CD4-positive, alpha-beta memory T cell (primary cell): Measurements from ENCODE around the gene PHF13. TPM values are rescaled to one million over a fixed set of nuclear protein-coding genes. Genes with fewer than 3 reads are reported as not detected.

Experiments
- CTCF ChIA-PET: fragments of 350-600 bp; sonication (Branson Sonifier 250); formaldehyde crosslinking; loops from one replicate; lab custom pipeline; 2021; ENCODE audit warnings: inconsistent platforms; ENCODE audit not compliant: partially characterized antibody; lab: Charles Lee
- POLR2A ChIA-PET: fragments of 350-600 bp; sonication (Branson Sonifier 250); formaldehyde crosslinking; loops from one replicate; lab custom pipeline; 2021; ENCODE audit not compliant: partially characterized antibody; lab: Charles Lee
- DNase-seq, 5 donors: peaks; one replicate each; pipeline versions ENCODE4 v3.0.0 to v3.0.0-alpha.2; 2020 to 2022; ENCODE audit warnings: mixed read lengths in 1 of 5
- H3K27ac ChIP-seq: one replicate; pipeline ENCODE4 v1.7.0; 2013; ENCODE audit warnings: low read depth, low read length
- H3K27me3 ChIP-seq: 2 replicates; pipeline ENCODE4 v1.7.0; 2013; ENCODE audit warnings: mild to moderate bottlenecking, low read length, moderate library complexity; ENCODE audit not compliant: insufficient read depth
- H3K36me3 ChIP-seq: 2 replicates; pipeline ENCODE4 v1.7.0; 2013; ENCODE audit warnings: mild to moderate bottlenecking, low read length, moderate library complexity; ENCODE audit not compliant: insufficient read depth
- H3K4me1 ChIP-seq: 2 replicates; pipeline ENCODE4 v1.7.0; 2013; ENCODE audit warnings: mild to moderate bottlenecking, low read length, moderate library complexity; ENCODE audit not compliant: insufficient read depth
- H3K4me3 ChIP-seq, 2 donors: one replicate each; pipeline ENCODE4 v1.7.0; 2013; ENCODE audit warnings: low read length in 2 of 2, mild to moderate bottlenecking in 1 of 2
- H3K9me3 ChIP-seq, 2 donors: one replicate each; pipeline ENCODE4 v1.7.0; 2013; ENCODE audit warnings: low read length in 2 of 2, control low read depth in 1 of 2; ENCODE audit not compliant: control insufficient read depth in 1 of 2
- H3K27ac Mint-ChIP-seq, 7 donors: one replicate each; pipeline ENCODE4 v1.8.0; 2020 to 2021; ENCODE audit warnings: mixed read lengths in 7 of 7, mild to moderate bottlenecking in 6 of 7, inconsistent platforms in 3 of 7, moderate library complexity in 3 of 7
- H3K27me3 Mint-ChIP-seq, 2 donors: one replicate each; pipeline ENCODE4 v1.8.0; 2020 to 2021; ENCODE audit warnings: mixed read lengths in 2 of 2
- H3K36me3 Mint-ChIP-seq, 2 donors: one replicate each; pipeline ENCODE4 v1.8.0; 2020 to 2021; ENCODE audit warnings: mixed read lengths in 2 of 2, inconsistent platforms in 1 of 2, mild to moderate bottlenecking in 1 of 2
- H3K4me1 Mint-ChIP-seq, 4 donors: one replicate each; pipeline ENCODE4 v1.8.0; 2020 to 2021; ENCODE audit warnings: mixed read lengths in 4 of 4, mild to moderate bottlenecking in 1 of 4
- H3K4me3 Mint-ChIP-seq, 8 donors: one replicate each; pipeline ENCODE4 v1.8.0; 2020 to 2021; ENCODE audit warnings: mixed read lengths in 8 of 8, mild to moderate bottlenecking in 7 of 8, moderate library complexity in 6 of 8, inconsistent platforms in 3 of 8
- H3K9me3 Mint-ChIP-seq, 8 donors: one replicate each; pipeline ENCODE4 v1.8.0; 2020 to 2021; ENCODE audit warnings: mixed read lengths in 8 of 8, mild to moderate bottlenecking in 5 of 8, inconsistent platforms in 3 of 8, moderate library complexity in 1 of 8
- intact Hi-C: fragments of 100-400 bp; cut with micrococcal nuclease; formaldehyde crosslinking; loops from one replicate; pipeline ENCODE4 v1.15.1; 2023
- polyA plus RNA-seq, 2 donors: library from polyadenylated mRNA; unstranded; fragments of 300-500 nt; fragmentation: Illumina TruSeq; gene quantifications; one replicate each; pipeline ENCODE4 v1.2.3, GENCODE V29; 2021
- total RNA-seq, 2 experiments: library from RNA; stranded (reverse); gene quantifications; one replicate each; pipeline ENCODE4 v1.2.3, GENCODE V29; 2021

The PHF13 gene
- total and polyA plus RNA-seq, 4 experiments from 2014 or later: 2.1 to 14.7 (median 10.0) TPM

DNA sequence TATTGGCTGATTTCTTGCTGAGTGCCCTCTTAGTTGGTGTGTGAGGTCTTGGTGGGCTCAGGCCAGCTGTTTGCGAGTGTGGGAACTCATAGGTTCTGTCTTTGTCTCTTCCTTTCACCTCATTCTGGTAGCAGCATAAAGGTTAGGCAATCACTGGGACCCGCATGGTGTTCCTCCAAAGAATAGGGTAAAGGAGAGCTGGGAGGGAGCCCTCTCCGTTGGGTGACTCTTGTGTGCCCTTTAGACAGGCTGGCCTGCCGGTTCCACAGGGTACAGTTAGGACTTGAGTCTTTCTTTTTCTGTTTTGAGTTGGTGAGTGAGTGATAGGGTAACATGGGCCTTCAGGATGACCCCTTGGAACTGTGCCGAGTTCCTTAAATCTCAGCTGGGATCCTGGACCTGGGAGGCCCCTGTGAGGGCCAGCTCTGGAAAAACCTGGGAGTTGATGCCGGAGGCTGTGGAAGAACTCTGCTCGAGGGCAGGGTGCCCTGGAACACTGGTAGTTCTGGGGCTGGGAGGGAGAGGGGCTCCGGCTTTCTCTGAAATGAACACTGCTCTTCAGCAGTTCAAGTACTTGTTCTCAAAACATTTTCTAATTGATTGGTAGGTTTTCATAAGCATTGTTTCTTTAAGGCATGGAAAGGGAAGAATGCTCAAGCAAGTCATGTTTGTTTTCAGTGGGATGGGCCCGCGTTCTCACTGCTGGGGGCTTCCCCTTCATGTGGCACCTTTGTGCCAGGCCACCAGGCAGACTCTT lies 9.0 kb downstream of the PHF13 start:
- DNase-seq: no peak
- Histone ChIP-seq H3K27ac (no peak overlapping the region), H3K27me3 (no peaks in the 10 kb centered on the region), H3K4me1 (peaks cover 17% of the 10 kb centered on the region), H3K4me3 (no peak overlapping the region), H3K36me3 (peaks cover 28% of the 10 kb centered on the region), H3K9me3 (no peaks in the 10 kb centered on the region)
- intact Hi-C loops: no loop called here
- Mint-ChIP-seq H3K4me1 (peaks cover 10 to 31% (median 21%) of the 10 kb centered on the region in 4 donors), H3K9me3 (no peaks in the 10 kb centered on the region), H3K36me3 (peaks cover 5 to 32% of the 10 kb centered on the region in 2 donors), H3K27ac (peak overlapping the region in 2 of 7 donors; percentile 24 to 51), H3K4me3 (peak overlapping the region in 1 of 8 donors; percentile 29), H3K27me3 (no peaks in the 10 kb centered on the region)
- ChIA-PET CTCF (interaction anchor here (1.0 to 2.5 kb wide), 5 partner anchors 10 to 68 kb away, joined by 3 to 12 read pairs (median 9); partner anchors contain the start of gene NOL9), POLR2A (interaction anchor here (0.6 to 10.0 kb wide), 3 partner anchors 21 to 42 kb away, joined by 3 to 117 read pairs (median 14); partner anchors contain the start of genes KLHL21 and ZBTB48)

DNA sequence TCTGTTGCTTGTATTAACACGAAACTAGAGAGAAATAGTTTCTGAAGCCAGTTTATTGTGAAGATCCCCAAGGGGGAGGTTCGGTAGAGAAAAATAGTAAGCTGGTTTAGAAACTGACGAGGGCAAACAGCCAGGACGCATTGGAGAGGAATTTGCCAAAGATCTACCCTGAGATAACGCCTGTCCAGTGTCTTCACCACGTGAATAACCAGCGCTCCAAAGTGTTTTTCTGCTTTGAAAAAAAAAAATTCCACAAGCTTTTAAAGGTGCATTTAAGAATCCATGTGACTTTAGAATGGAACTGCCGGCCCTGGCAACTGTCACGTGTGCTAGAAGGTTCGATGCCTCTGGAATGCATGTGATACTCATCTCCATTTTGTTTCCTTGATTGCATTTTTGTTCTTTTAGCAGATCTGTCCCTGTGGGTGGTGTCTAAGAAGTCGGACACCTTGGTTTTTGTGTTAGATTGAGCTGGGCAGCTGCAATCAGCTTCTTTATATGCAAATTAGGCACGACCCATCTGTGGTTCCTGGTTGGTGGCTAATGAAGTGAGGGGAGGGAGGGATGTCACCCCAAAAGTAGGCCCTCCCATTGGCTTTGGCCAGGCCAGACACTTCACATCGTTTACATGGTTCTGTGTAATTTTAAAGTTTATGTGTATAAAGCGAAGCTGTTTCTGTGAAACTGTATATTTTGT lies 9.9 kb downstream of the PHF13 start:
- ChIA-PET CTCF (interaction anchor here (0.7 to 2.5 kb wide), 7 partner anchors 8 to 160 kb away, joined by 3 to 13 read pairs (median 5); partner anchors contain the start of genes KLHL21 and ZBTB48), POLR2A (interaction anchor here (1.0 to 10.0 kb wide), 5 partner anchors 22 to 158 kb away, joined by 3 to 117 read pairs (median 8); partner anchors contain the start of genes KLHL21, NOL9, TNFRSF25 and ZBTB48)
- Histone ChIP-seq H3K4me1 (peaks cover 23% of the 10 kb centered on the region), H3K4me3 (no peak overlapping the region), H3K27ac (no peak overlapping the region), H3K9me3 (no peaks in the 10 kb centered on the region), H3K27me3 (no peaks in the 10 kb centered on the region), H3K36me3 (peaks cover 28% of the 10 kb centered on the region)
- no peaks in the 10 kb centered on the region for H3K27me3 Mint-ChIP-seq
- no peak for DNase-seq
- peaks cover 8 to 33% of the 10 kb centered on the region in 2 donors for H3K36me3 Mint-ChIP-seq
- peak overlapping the region in 2 of 7 donors; percentile 51 to 78 for H3K27ac Mint-ChIP-seq
- no peaks in the 10 kb centered on the region for H3K9me3 Mint-ChIP-seq
- intact Hi-C loops: no loop called here
- peaks cover 14 to 35% (median 26%) of the 10 kb centered on the region in 4 donors for H3K4me1 Mint-ChIP-seq
- H3K4me3 Mint-ChIP-seq: peak overlapping the region in 3 of 8 donors; percentile 24 to 65 (median 29)

DNA sequence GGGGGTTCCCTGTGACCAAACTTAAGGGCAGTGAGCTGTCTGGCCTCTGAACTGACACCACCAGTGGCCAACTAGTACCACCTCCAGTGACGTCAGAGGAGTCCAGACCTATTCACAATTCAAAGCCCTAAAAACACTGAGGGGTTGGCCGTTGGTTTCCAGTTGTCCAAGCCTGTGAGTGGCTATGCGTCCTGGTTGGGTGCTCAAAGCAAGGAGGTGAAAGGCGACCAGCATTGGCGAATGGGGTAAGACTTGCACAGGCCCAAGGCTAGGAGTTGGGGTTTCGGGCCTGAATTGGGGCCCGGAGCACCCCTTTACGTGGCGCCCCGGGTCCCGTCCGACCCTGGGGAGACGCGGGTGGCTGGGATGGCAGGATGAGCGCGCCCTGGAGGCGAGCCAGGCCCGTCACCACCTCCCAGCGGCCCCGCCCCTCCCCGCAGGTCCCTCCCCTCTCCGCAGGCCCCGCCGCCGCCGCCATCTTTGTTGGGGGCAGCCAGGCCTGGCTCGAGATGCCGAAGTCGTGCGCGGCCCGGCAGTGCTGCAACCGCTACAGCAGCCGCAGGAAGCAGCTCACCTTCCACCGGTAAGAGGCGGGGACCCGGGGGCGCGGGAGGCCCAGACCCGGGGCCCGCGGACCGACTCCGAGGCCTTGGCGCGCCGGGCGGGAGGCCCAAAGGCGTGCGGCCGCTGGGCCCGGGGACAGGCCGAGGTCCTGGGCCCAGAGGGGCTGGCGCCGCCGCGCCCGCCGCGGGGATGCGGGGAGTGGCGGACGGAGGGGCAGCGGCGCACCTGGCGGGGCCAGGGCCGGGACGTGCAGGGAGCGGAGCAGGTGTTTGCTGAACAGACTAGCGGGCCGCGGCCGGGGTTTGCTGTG lies 11.4 kb downstream of the PHF13 start, which contains the start of gene THAP3:
Gene THAP3, plus strand, starts transcription at position 159 of the 874 bp plus-strand sequence. Its CDS starts 351 bp downstream, at position 510.
- no peaks in the 10 kb centered on the region for H3K9me3 ChIP-seq
- Mint-ChIP-seq H3K36me3 (peaks cover 10 to 35% of the 10 kb centered on the region in 2 donors), H3K4me1 (peaks cover 15 to 35% (median 28%) of the 10 kb centered on the region in 4 donors), H3K27ac (peak within 1 kb of the TSS; percentile 78 to 93 (median 90)), H3K27me3 (no peaks in the 10 kb centered on the region), H3K9me3 (no peaks in the 10 kb centered on the region), H3K4me3 (peak within 1 kb of the TSS; percentile 90 to 95 (median 94))
- peak; percentile 84 to 91 (median 86) for DNase-seq
- no peaks in the 10 kb centered on the region for H3K27me3 ChIP-seq
- peaks cover 38% of the 10 kb centered on the region for H3K36me3 ChIP-seq
- peak within 1 kb of the TSS; percentile 63 to 73 for H3K4me3 ChIP-seq
- H3K4me1 ChIP-seq: peaks cover 23% of the 10 kb centered on the region
- intact Hi-C loops: loop anchor here (1.0 to 2.0 kb wide), 5 partner anchors 12 to 71 kb away; partner anchors contain the start of genes KLHL21, NOL9, PHF13 and ZBTB48
- ChIA-PET POLR2A (interaction anchor here (0.6 to 10.0 kb wide), 8 partner anchors 9 to 1306 kb away, joined by 3 to 117 read pairs (median 5); partner anchors contain the start of genes KLHL21, NOL9, PHF13 and TNFRSF25), CTCF (interaction anchor here (1.0 to 2.5 kb wide), 5 partner anchors 9 to 135 kb away, joined by 4 to 13 read pairs (median 8); partner anchors contain the start of genes KLHL21 and ZBTB48)
- peak within 1 kb of the TSS; percentile 60 for H3K27ac ChIP-seq

DNA sequence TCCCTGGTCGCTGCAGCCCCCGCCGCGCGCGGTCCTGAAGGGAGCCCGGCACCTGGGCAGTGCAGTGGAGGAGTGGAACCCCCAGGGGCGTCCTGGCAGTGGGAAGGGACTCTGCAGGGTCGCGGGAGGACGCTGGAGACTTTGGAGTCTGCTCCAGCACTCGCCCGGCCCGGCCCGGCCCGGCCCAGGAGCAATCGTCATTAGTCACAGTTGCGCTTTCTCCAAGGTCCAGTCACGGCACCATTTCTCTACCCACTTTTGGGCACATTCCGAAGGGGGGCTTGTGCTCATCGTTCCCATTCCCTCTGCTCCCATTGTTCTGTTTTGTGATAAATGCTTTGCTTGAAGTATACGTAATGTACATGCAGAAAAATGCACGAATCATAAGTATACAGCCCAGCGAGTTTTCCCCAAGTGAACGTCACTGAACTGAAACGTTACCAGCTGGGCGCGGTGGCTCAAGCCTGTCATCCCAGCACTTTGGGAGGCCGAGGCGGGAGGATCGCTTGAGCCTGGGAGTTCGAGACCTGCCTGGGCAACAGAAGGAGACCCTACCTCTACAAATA lies 12.1 kb downstream of the PHF13 start:
- DNase-seq: peak in 1 of 5 donors; percentile 8
- Histone ChIP-seq H3K4me1 (peaks cover 23% of the 10 kb centered on the region), H3K4me3 (peak overlapping the region; percentile 63 to 73), H3K9me3 (no peaks in the 10 kb centered on the region), H3K36me3 (peaks cover 35% of the 10 kb centered on the region), H3K27ac (peak overlapping the region; percentile 60), H3K27me3 (no peaks in the 10 kb centered on the region)
- no peaks in the 10 kb centered on the region for H3K27me3 Mint-ChIP-seq
- peaks cover 10 to 35% of the 10 kb centered on the region in 2 donors for H3K36me3 Mint-ChIP-seq
- peak overlapping the region; percentile 90 to 95 (median 94) for H3K4me3 Mint-ChIP-seq
- no peaks in the 10 kb centered on the region for H3K9me3 Mint-ChIP-seq
- intact Hi-C loops: loop anchor here (1.0 to 2.0 kb wide), 5 partner anchors 12 to 71 kb away; partner anchors contain the start of genes KLHL21, NOL9, PHF13 and ZBTB48
- ChIA-PET CTCF (interaction anchor here (1.0 to 2.5 kb wide), 4 partner anchors 21 to 187 kb away, joined by 4 to 8 read pairs (median 4); partner anchors contain the start of gene ZBTB48), POLR2A (interaction anchor here (1.6 to 10.0 kb wide), 2 partner anchors 12 to 24 kb away, joined by 5 to 117 read pairs; partner anchors contain the start of genes KLHL21 and PHF13)
- peaks cover 15 to 35% (median 28%) of the 10 kb centered on the region in 4 donors for H3K4me1 Mint-ChIP-seq
- peak overlapping the region; percentile 75 to 93 (median 90) for H3K27ac Mint-ChIP-seq

DNA sequence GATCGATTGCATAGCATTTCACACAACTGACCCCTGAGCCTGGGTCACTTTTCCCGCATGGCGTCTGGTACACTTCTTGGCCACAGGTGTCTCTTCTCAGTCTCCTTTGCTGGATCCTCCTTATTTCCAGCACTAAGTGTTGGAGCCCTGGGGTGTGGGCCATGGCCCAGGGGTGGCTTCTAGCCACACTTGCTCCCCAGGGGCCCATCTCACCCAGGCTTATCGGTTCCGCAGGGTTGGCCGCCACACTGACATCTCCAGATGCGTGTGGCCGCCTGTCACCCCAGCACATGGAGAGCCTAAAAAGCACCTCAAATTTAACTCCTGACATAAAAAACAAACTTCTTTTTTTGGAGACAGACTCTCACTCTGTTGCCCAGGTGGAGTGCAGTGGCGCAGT lies 13.5 kb downstream of the PHF13 start:
- CTCF ChIA-PET: interaction anchor here (1.0 to 1.5 kb wide), 3 partner anchors 20 to 188 kb away, joined by 4 read pairs; no protein-coding TSS in a partner anchor
- no peak for DNase-seq
- Histone ChIP-seq H3K36me3 (peaks cover 27% of the 10 kb centered on the region), H3K4me3 (no peak overlapping the region), H3K27ac (no peak overlapping the region), H3K9me3 (no peaks in the 10 kb centered on the region), H3K4me1 (peaks cover 23% of the 10 kb centered on the region), H3K27me3 (no peaks in the 10 kb centered on the region)
- no peaks in the 10 kb centered on the region for H3K9me3 Mint-ChIP-seq
- H3K27me3 Mint-ChIP-seq: no peaks in the 10 kb centered on the region
- H3K27ac Mint-ChIP-seq: peak overlapping the region in 3 of 7 donors; percentile 52 to 79 (median 75)
- POLR2A ChIA-PET: interaction anchor here (10.0 kb wide), 1 partner anchor 25 kb away, joined by 117 read pairs; the partner anchor contains the start of gene KLHL21
- peaks cover 10 to 36% of the 10 kb centered on the region in 2 donors for H3K36me3 Mint-ChIP-seq
- intact Hi-C loops: no loop called here
- peaks cover 15 to 35% (median 28%) of the 10 kb centered on the region in 4 donors for H3K4me1 Mint-ChIP-seq
- H3K4me3 Mint-ChIP-seq: peak overlapping the region; percentile 20 to 95 (median 91)
